HL-60 (cell line): ENCODE measurements around the gene ARSA.
"Not testable (repeated sequence)": the region's sequence is repeated elsewhere in the genome, so short reads cannot be mapped to it uniquely, and the experiment has no call there.

Experiments used
- DNase-seq, 2 experiments: peaks; one replicate each; pipeline ENCODE4 v3.0.0-alpha.2; 2010 to 2020; ENCODE audit warnings: low read depth in 1 of 2, low spot score in 1 of 2
- H3K27ac ChIP-seq: fragments of 250-450 bp; sonication (Bioruptor Pico); replicated peaks from 2 replicates; pipeline ENCODE4 v1.5.1; 2020; ENCODE audit warnings: mild to moderate bottlenecking, moderate library complexity
- H3K27me3 ChIP-seq: fragments of 250-450 bp; sonication (Bioruptor Pico); 2 replicates; pipeline ENCODE4 v1.5.1; 2021; ENCODE audit warnings: mild to moderate bottlenecking, moderate library complexity; ENCODE audit not compliant: insufficient read depth, poor library complexity, severe bottlenecking
- H3K4me3 ChIP-seq: replicated peaks from 2 replicates; pipeline ENCODE4 v1.5.1; 2011; ENCODE audit warnings: mild to moderate bottlenecking, control low read depth, low read length; ENCODE audit not compliant: insufficient read depth
- CTCF ChIP-seq: IDR thresholded peaks from one replicate; pipeline ENCODE4 v1.5.1; 2011; ENCODE audit warnings: low read length, control low read depth, inconsistent platforms; ENCODE audit not compliant: insufficient read depth
- GABPA ChIP-seq: IDR thresholded peaks from 2 replicates; pipeline ENCODE4 v1.6.1; 2012; ENCODE audit warnings: low read depth
- POLR2AphosphoS5 ChIP-seq: IDR thresholded peaks from 2 replicates; pipeline ENCODE4 v1.6.1; 2012; ENCODE audit warnings: low read depth
- REST ChIP-seq: IDR thresholded peaks from 2 replicates; pipeline ENCODE4 v1.6.1; 2012; ENCODE audit warnings: low read depth; ENCODE audit not compliant: insufficient replicate concordance
- SPI1 ChIP-seq: IDR thresholded peaks from 2 replicates; pipeline ENCODE4 v1.6.1; 2012; ENCODE audit warnings: low read depth, mild to moderate bottlenecking, borderline replicate concordance

ARSA gene

GRCh38 chr22:50614296-50614695, 13.7 kb downstream of the ARSA start:
- DNase-seq, H3K27me3 ChIP-seq, H3K4me3 ChIP-seq, H3K27ac ChIP-seq: not testable (repeated sequence)

GRCh38 chr22:50613291-50613981, 14.5 kb downstream of the ARSA start:
- Histone ChIP-seq H3K4me3 (no peak overlapping the region), H3K27me3 (no peaks in the 10 kb centered on the region), H3K27ac (no peak overlapping the region)
- DNase-seq: no peak
- no peak for TF ChIP-seq GABPA
- no peak for TF ChIP-seq POLR2AphosphoS5
- no peak for TF ChIP-seq CTCF
- no peak for TF ChIP-seq REST
- no peak for TF ChIP-seq SPI1

GRCh38 chr22:50612528-50613221, 15.3 kb downstream of the ARSA start:
- peaks cover 3% of the 10 kb centered on the region for H3K27me3 ChIP-seq
- TF ChIP-seq SPI1 (no peak), CTCF (no peak), REST (no peak), POLR2AphosphoS5 (no peak), GABPA (no peak)
- H3K27ac ChIP-seq: no peak overlapping the region
- no peak overlapping the region for H3K4me3 ChIP-seq
- no peak for DNase-seq

GRCh38 chr22:50612168-50612527, 15.8 kb downstream of the ARSA start:
- H3K4me3 ChIP-seq: no peak overlapping the region
- no peak for DNase-seq
- H3K27me3 ChIP-seq: peaks cover 9% of the 10 kb centered on the region
- H3K27ac ChIP-seq: no peak overlapping the region
- no peak for TF ChIP-seq REST
